Glutamatergic neuron (in vitro differentiated cells): Measurements from ENCODE around the gene STEAP4. TPM values are rescaled to one million over a fixed set of nuclear protein-coding genes. Genes with fewer than 3 reads are reported as not detected.

ENCODE experiments used
- DNase-seq: peaks from one replicate; pipeline ENCODE4 v3.0.0; 2022
- H3K27ac Mint-ChIP-seq: one replicate; pipeline ENCODE4 v1.8.0; 2020; ENCODE audit warnings: mild to moderate bottlenecking, mixed read lengths, inconsistent platforms; ENCODE audit not compliant: unreplicated experiment
- H3K27me3 Mint-ChIP-seq: one replicate; pipeline ENCODE4 v1.8.0; 2020; ENCODE audit warnings: mild to moderate bottlenecking, moderate library complexity, mixed read lengths, inconsistent platforms; ENCODE audit not compliant: unreplicated experiment
- H3K36me3 Mint-ChIP-seq: one replicate; pipeline ENCODE4 v1.8.0; 2020; ENCODE audit warnings: mild to moderate bottlenecking, mixed read lengths, inconsistent platforms; ENCODE audit not compliant: unreplicated experiment
- H3K4me1 Mint-ChIP-seq: one replicate; pipeline ENCODE4 v1.8.0; 2020; ENCODE audit warnings: mild to moderate bottlenecking, low read depth, mixed read lengths, inconsistent platforms; ENCODE audit not compliant: unreplicated experiment
- H3K4me3 Mint-ChIP-seq: one replicate; pipeline ENCODE4 v1.8.0; 2020; ENCODE audit warnings: mild to moderate bottlenecking, mixed read lengths, inconsistent platforms; ENCODE audit not compliant: unreplicated experiment
- H3K9me3 Mint-ChIP-seq: one replicate; pipeline ENCODE4 v1.8.0; 2020; ENCODE audit warnings: mild to moderate bottlenecking, moderate library complexity, mixed read lengths, inconsistent platforms; ENCODE audit not compliant: unreplicated experiment
- total RNA-seq: library from RNA; stranded (reverse); fragmentation: NEBNext Ultra II Directional; extraction: Animal tissue kit (Norgen Biotek cat#: 25700); gene quantifications from one replicate; pipeline ENCODE4 v1.2.1, GENCODE V29; 2021; ENCODE audit not compliant: unreplicated experiment
- TF ChIP-seq, protein P1 (sequence below): fragments of 200-600 bp; sonication (generic); IDR thresholded peaks from one replicate; pipeline ENCODE4 v1.5.0; 2021; ENCODE audit not compliant: partially characterized antibody, unreplicated experiment

Gene STEAP4
- total RNA-seq, 1 donor from 2014 or later, result not detected

DNA sequence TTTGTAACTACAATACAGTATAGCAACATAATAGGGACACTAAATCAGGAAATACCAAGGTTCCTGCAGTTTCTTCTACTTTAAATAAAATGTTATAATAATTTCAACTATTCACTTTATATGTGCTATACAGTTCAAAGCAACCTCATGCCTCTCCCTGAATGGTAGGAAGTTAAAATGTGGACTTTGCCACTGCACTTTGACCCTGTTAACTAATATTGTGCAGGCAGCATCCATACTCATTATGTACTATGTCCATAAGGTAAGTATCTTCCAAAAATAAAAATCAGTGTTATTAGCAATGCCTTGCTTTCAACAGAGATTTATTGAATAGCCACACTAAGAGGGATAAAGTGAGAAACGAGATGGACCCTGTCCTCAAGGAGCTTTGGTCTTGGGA is 4.8 kb downstream of the STEAP4 start:
- TF ChIP-seq, protein P1, sequence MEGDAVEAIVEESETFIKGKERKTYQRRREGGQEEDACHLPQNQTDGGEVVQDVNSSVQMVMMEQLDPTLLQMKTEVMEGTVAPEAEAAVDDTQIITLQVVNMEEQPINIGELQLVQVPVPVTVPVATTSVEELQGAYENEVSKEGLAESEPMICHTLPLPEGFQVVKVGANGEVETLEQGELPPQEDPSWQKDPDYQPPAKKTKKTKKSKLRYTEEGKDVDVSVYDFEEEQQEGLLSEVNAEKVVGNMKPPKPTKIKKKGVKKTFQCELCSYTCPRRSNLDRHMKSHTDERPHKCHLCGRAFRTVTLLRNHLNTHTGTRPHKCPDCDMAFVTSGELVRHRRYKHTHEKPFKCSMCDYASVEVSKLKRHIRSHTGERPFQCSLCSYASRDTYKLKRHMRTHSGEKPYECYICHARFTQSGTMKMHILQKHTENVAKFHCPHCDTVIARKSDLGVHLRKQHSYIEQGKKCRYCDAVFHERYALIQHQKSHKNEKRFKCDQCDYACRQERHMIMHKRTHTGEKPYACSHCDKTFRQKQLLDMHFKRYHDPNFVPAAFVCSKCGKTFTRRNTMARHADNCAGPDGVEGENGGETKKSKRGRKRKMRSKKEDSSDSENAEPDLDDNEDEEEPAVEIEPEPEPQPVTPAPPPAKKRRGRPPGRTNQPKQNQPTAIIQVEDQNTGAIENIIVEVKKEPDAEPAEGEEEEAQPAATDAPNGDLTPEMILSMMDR, result no peak
- DNase-seq, result no peak
- Mint-ChIP-seq H3K27ac (no peak overlapping the region), H3K36me3 (no peaks in the 10 kb centered on the region), H3K9me3 (no peaks in the 10 kb centered on the region), H3K4me3 (no peak overlapping the region), H3K27me3 (peaks cover 3% of the 10 kb centered on the region), H3K4me1 (no peaks in the 10 kb centered on the region)

GRCh38 chr7:88300401-88300945 is 6.2 kb downstream of the STEAP4 start:
- Mint-ChIP-seq H3K4me1 (no peaks in the 10 kb centered on the region), H3K9me3 (no peaks in the 10 kb centered on the region), H3K27ac (no peak overlapping the region), H3K36me3 (no peaks in the 10 kb centered on the region), H3K4me3 (no peak overlapping the region), H3K27me3 (no peaks in the 10 kb centered on the region)
- TF ChIP-seq, protein P1, result no peak
- DNase-seq, result no peak

GRCh38 chr7:88299126-88299525 is 7.6 kb downstream of the STEAP4 start:
- H3K27me3 Mint-ChIP-seq, result no peaks in the 10 kb centered on the region
- H3K4me3 Mint-ChIP-seq, result no peak overlapping the region
- H3K36me3 Mint-ChIP-seq, result no peaks in the 10 kb centered on the region
- H3K9me3 Mint-ChIP-seq, result no peaks in the 10 kb centered on the region
- no peak overlapping the region for H3K27ac Mint-ChIP-seq
- DNase-seq, result no peak
- H3K4me1 Mint-ChIP-seq, result no peaks in the 10 kb centered on the region
- TF ChIP-seq, protein P1, result no peak

DNA sequence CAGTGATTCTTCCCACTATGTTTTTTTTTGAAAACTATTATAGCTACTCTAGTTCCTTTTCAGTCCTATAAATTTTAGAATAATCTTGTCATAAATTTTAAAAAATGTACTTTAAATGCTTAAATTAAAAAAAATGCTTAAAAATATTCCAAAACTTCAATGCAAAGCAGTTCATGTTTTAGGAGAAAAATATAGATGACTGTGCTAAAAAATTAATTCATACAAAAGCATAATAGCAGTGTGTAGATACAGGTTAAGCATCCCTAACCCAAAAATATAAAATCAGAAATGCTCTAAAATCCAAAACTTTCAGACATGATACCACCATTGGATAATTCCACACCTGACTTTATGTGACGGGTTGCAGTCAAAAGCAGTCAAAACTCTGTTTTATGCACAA is 12.8 kb downstream of the STEAP4 start:
- H3K4me1 Mint-ChIP-seq, result no peaks in the 10 kb centered on the region
- no peak for DNase-seq
- H3K27ac Mint-ChIP-seq, result no peak overlapping the region
- TF ChIP-seq, protein P1, result no peak
- H3K4me3 Mint-ChIP-seq, result no peak overlapping the region
- no peaks in the 10 kb centered on the region for H3K9me3 Mint-ChIP-seq
- no peaks in the 10 kb centered on the region for H3K27me3 Mint-ChIP-seq
- no peaks in the 10 kb centered on the region for H3K36me3 Mint-ChIP-seq

- Mint-ChIP-seq H3K4me1 (no peaks in the 10 kb centered on the region), H3K4me3 (no peak overlapping the region), H3K27ac (no peak overlapping the region), H3K27me3 (no peaks in the 10 kb centered on the region), H3K36me3 (no peaks in the 10 kb centered on the region), H3K9me3 (no peaks in the 10 kb centered on the region)
- no peak for DNase-seq
- TF ChIP-seq, protein P1, result no peak
Observed at GRCh38 chr7:88291398-88292173, 15.1 kb downstream of the STEAP4 start.
